CD4-positive, alpha-beta T cell treated with Interleukin-17A for 4 hours (primary cell): ENCODE data around the gene IRX4.

Experiments
- DNase-seq: peaks from one replicate; pipeline ENCODE4 v3.0.0-alpha.2; 2020; ENCODE audit warnings: mixed read lengths

IRX4 gene

GRCh38 chr5:1835431-1835830 is 47.3 kb downstream of the IRX4 start:
- no peak for DNase-seq

DNA sequence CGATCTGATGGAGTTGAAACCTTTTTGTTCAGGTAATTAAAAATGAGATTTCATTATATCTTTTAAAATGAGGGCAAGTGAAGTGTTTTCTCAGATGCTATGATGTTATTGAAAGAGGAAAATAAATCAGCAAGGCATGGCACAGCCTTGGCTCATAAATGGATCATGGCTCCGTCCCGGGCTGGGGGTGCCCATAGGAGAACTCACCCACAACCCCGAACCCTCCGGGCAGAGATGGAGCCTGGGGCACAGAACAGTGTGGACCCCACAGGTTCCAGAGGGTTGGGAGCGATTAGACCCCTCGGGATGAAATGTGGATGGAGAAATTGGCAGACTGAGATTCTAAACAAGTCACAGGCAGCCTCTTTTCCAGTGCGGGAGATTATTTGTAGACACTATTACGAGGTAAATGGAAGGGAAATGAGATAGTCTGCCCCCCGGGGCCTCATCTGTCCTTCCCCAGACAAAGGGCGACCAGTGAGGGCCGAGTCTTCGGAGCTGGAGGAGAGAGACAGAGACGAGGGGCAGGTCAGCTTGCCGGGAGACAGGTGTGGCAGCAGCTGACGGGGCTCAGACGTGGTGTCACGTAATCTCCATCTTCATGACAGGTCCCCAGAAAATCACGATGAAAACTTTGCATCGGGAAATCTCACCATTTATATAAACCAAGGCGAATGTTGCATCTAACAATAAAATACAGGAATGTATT is 47.9 kb downstream of the IRX4 start:
- no peak for DNase-seq

GRCh38 chr5:1834022-1834551 is 48.6 kb downstream of the IRX4 start:
- DNase-seq, result no peak

GRCh38 chr5:1833264-1834021 is 49.3 kb downstream of the IRX4 start:
- no peak for DNase-seq

- no peak for DNase-seq
Observed at GRCh38 chr5:1832511-1833250, 50.0 kb downstream of the IRX4 start.

GRCh38 chr5:1831677-1832313 is 50.9 kb downstream of the IRX4 start:
- no peak for DNase-seq

GRCh38 chr5:1831257-1831656 is 51.5 kb downstream of the IRX4 start:
- DNase-seq, result no peak

DNA sequence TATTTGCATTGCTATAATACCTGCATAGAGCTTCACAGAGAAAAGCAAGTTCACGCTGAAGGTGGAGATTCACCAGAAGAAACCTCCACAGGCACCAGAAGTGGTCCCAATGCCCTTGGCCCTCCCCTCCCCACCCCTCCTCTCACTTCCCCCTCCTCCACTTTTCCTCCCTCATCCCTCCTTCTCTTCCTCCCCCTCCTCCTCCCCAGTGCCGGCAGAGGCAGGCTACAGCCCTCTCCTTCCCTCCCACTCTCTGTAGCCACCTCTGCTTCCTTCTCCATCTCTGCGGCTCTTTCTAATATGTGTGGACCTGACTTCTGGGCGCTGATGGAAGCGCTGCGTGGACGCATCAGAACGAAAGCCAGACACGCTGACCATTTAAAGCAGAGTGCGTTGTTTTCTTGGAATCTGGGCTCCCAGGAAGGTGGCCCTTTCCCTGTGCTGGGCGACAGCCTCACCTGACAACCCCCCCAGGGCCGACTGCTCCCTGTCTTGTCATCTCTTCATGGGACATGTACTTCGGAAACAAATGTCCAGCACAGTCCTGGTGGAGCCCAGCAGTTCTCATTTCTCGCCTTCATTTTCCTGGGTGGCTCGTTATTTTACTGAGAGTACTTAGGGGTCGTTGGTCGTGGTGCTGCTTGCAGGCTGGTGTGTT is 52.0 kb downstream of the IRX4 start:
- no peak for DNase-seq

DNA sequence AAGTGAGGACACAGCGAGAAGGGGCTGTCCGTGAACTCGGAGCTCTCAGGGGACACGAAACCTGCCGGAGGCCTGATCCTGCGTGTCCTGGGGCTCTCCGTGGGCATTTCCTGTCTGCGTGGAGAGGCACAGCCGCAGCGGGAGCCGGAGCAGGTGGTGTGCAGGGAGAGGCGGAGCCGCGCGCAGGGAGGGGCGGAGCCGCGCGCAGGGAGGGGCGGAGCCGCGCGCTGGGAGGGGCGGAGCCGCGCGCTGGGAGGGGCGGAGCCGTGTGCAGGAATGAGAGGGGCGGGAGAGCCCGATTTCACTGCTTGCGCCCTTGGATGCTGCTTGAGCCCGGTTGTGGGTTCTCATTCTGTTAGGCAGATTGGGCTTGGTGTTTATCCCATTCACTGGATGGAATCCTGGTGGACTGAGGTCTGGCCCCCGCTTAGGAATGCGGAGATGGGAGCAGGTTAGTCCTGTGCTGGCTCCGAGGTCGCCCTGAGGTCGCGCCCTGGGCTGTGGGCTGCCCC is 54.8 kb downstream of the IRX4 start:
- DNase-seq, result peak; percentile 51
